Neutrophil (primary cell): Measurements from ENCODE around the gene MAPK14.

Experiments used
- H3K27ac ChIP-seq: fragments of 200-600 bp; sonication (generic); 2 replicates; pipeline ENCODE4 v1.5.1; 2016; ENCODE audit warnings: mild to moderate bottlenecking, moderate library complexity
- H3K27me3 ChIP-seq: fragments of 200-600 bp; sonication (generic); 2 replicates; pipeline ENCODE4 v1.6.0; 2016; ENCODE audit warnings: mild to moderate bottlenecking
- H3K36me3 ChIP-seq: fragments of 200-600 bp; sonication (generic); 2 replicates; pipeline ENCODE4 v1.5.1; 2017
- H3K4me1 ChIP-seq, 2 experiments: fragments of 200-600 bp in 1 of 2; sonication (generic) in 1 of 2; 1 replicate in 1 of 2; 2 replicates in 1 of 2; pipeline versions ENCODE4 v1.5.1 to v1.6.1; 2013 to 2016; ENCODE audit warnings: low read depth in 1 of 2, low read length in 1 of 2, mild to moderate bottlenecking in 1 of 2, moderate library complexity in 1 of 2; ENCODE audit not compliant: control insufficient read depth in 1 of 2, insufficient read depth in 1 of 2
- H3K4me3 ChIP-seq, 2 experiments: fragments of 200-600 bp in 1 of 2; sonication (generic) in 1 of 2; 1 replicate in 1 of 2; 2 replicates in 1 of 2; pipeline ENCODE4 v1.5.1; 2013 to 2016; ENCODE audit warnings: low read depth in 1 of 2, low read length in 1 of 2, mild to moderate bottlenecking in 1 of 2, moderate library complexity in 1 of 2
- H3K9me3 ChIP-seq: fragments of 200-600 bp; sonication (generic); 2 replicates; pipeline ENCODE4 v1.5.1; 2016
- TF ChIP-seq, protein P1 (sequence below): fragments of 200-600 bp; sonication (generic); IDR thresholded peaks from 2 replicates; pipeline ENCODE4 v1.5.1; 2016; ENCODE audit warnings: antibody characterized with exemption

The MAPK14 gene

DNA sequence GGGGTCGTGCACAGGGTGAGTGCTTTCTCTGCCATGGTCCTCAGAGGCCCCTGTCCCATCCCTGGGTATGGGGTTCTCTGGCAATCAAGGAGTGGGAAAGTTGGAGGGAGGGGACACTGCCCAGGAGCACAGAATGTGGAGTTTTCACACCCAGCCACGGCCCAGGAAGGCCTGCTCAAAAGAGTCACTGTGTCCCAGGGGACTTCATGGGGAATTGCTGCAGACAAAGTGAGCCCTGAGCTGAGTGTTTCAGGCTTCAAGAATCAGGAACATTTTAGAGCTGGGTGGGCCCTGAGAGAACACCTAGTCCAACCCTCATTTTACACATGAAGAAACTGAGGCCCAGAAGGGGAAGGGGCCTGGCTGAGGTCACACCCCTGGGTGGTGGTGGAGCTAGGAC, 108.4 kb downstream of the MAPK14 start:
- Histone ChIP-seq H3K36me3 (peaks cover 86% of the 10 kb centered on the region), H3K4me3 (no peak overlapping the region), H3K4me1 (peaks cover 25 to 33% of the 10 kb centered on the region in 2 experiments), H3K27me3 (no peaks in the 10 kb centered on the region), H3K27ac (no peak overlapping the region), H3K9me3 (no peaks in the 10 kb centered on the region)
- TF ChIP-seq, protein P1, sequence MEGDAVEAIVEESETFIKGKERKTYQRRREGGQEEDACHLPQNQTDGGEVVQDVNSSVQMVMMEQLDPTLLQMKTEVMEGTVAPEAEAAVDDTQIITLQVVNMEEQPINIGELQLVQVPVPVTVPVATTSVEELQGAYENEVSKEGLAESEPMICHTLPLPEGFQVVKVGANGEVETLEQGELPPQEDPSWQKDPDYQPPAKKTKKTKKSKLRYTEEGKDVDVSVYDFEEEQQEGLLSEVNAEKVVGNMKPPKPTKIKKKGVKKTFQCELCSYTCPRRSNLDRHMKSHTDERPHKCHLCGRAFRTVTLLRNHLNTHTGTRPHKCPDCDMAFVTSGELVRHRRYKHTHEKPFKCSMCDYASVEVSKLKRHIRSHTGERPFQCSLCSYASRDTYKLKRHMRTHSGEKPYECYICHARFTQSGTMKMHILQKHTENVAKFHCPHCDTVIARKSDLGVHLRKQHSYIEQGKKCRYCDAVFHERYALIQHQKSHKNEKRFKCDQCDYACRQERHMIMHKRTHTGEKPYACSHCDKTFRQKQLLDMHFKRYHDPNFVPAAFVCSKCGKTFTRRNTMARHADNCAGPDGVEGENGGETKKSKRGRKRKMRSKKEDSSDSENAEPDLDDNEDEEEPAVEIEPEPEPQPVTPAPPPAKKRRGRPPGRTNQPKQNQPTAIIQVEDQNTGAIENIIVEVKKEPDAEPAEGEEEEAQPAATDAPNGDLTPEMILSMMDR = no peak

DNA sequence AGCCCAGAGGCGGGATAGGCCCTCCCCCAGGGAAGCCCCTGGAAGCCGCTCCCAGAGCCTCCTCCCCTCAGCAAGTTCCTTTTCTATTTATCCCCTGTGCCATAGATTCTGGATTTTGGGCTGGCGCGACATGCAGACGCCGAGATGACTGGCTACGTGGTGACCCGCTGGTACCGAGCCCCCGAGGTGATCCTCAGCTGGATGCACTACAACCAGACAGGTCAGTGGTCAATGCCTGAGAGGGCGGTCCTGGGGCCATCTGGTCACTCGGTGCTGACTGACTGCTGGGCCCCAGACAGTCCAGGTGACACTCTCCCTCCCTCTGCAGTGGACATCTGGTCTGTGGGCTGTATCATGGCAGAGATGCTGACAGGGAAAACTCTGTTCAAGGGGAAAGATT, 108.9 kb downstream of the MAPK14 start:
- H3K27me3 ChIP-seq = no peaks in the 10 kb centered on the region
- peaks cover 91% of the 10 kb centered on the region for H3K36me3 ChIP-seq
- H3K4me1 ChIP-seq = peaks cover 25 to 33% of the 10 kb centered on the region in 2 experiments

DNA sequence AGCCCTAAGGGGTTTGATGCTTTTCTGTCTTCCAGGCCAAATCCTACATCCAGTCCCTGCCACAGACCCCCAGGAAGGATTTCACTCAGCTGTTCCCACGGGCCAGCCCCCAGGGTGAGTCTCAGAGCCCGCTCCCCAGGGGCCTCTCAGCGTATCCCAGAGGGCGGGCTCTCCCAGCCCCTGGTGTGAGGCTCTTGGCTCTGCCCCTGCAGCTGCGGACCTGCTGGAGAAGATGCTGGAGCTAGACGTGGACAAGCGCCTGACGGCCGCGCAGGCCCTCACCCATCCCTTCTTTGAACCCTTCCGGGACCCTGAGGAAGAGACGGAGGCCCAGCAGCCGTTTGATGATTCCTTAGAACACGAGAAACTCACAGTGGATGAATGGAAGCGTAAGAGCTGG, 111.1 kb downstream of the MAPK14 start:
- H3K27me3 ChIP-seq = no peaks in the 10 kb centered on the region
- no peak overlapping the region for H3K4me3 ChIP-seq
- TF ChIP-seq, protein P1 = no peak
- H3K36me3 ChIP-seq = peaks cover 78% of the 10 kb centered on the region
- H3K9me3 ChIP-seq = no peaks in the 10 kb centered on the region
- peaks cover 24 to 41% of the 10 kb centered on the region in 2 experiments for H3K4me1 ChIP-seq
- no peak overlapping the region for H3K27ac ChIP-seq

More for the DNA sequence above, 108.9 kb downstream of the MAPK14 start:
- TF ChIP-seq, protein P1 = no peak
- no peaks in the 10 kb centered on the region for H3K9me3 ChIP-seq
- no peak overlapping the region for H3K4me3 ChIP-seq
- no peak overlapping the region for H3K27ac ChIP-seq

DNA sequence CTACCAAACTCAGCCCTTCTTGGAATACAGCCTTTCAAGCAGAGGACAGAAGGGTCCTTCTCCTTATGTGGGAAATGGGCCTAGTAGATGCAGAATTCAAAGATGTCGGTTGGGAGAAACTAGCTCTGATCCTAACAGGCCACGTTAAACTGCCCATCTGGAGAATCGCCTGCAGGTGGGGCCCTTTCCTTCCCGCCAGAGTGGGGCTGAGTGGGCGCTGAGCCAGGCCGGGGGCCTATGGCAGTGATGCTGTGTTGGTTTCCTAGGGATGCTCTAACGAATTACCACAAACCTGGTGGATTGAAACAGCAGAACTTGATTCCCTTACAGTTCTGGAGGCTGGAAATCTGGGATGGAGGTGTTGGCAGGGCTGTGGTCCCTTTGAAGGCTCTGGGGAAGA, 111.8 kb downstream of the MAPK14 start:
- Histone ChIP-seq H3K4me1 (peaks cover 30 to 47% of the 10 kb centered on the region in 2 experiments), H3K27me3 (no peaks in the 10 kb centered on the region), H3K36me3 (peaks cover 74% of the 10 kb centered on the region), H3K27ac (peak overlapping the region; percentile 13), H3K9me3 (no peaks in the 10 kb centered on the region), H3K4me3 (no peak overlapping the region)
- TF ChIP-seq, protein P1 = no peak

DNA sequence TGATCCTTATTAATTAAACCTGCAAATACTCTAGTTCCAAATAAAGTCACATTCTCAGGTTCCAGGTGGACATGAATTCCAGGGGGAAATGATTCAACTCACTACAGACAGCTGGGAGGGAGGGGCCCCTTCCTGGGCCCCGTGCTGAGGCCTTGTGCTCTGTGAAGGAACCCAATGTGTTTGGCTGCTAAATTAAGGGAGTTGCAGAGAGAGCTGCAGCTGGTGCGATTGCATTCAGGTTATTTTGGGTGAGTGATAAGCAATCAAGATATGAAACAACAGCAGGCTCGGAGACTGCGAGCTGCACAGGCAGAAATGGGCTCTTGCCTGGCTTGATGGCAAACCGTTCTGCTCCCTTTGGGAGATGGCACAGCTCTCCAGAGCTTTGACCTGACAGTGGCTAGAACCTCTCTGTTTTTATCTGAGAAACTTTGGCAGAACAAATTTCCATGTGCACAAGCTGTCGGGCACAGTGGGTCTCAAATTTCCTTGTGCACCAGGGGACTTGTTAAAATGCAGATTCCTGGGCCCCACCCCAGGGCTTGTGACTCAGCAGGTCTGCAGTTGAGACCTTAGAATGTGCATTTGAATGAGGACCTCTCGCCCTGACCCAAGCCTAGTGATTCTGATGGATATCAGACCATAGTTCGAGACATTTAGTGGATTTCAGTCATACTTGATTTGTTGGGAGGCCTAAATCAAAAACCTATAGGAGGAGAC, 112.5 kb downstream of the MAPK14 start:
- Histone ChIP-seq H3K27me3 (no peaks in the 10 kb centered on the region), H3K36me3 (peaks cover 71% of the 10 kb centered on the region), H3K4me3 (no peak overlapping the region), H3K4me1 (peaks cover 37 to 51% of the 10 kb centered on the region in 2 experiments), H3K27ac (peak overlapping the region; percentile 13), H3K9me3 (no peaks in the 10 kb centered on the region)
- TF ChIP-seq, protein P1 = no peak
